ENCODE measurements around the gene ZNF710. TPM values are rescaled to one million over a fixed set of nuclear protein-coding genes. Genes with fewer than 3 reads are reported as not detected.

Gene ZNF710
- total and polyA plus RNA-seq, 2 of the 4 experiments (the other 2 are of a cell fraction) = 7.6 to 8.2 TPM

DNA sequence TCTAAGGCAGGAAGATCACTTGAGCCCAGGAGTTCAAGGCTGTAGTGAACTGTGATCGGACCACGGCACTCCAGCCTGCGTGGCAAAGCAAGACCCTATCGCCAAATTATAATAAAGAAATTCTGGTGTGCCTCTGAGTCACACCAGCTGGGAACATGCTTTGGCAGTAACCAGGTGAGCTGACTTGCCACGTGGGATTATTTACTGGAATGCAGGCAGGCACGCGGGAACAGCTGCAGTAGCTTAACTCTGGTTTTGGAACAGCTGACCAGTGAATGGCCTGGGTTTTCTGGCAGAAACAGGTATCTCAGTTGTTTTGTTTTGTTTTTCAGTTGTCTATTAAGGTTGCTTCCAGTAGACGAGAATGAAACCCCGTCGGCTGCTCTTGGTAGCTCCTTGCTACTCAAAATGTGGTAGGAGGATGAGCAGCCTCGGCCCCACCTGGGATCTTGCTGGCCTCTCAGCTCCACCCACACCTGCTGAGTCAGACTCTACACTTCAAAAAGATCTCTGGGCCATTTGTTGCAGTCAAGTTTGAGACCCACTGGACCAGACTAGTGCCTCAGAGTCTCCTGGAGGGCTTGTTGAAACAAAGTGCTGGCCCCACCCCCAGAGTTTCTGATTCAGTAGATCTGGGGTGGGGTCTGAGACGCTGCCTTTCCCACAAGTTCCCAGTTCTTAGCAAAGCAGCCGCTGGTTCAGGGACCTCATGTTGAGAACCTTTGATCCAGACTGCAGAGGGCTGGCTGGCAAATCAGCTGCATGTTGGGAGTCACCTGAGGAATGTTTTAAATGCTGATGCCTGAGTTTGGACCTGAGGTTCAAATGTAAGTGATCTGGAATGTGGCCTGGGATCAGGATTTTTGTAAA, 74.5 kb downstream of the ZNF710 start:
- Histone ChIP-seq H3K23ac (ENCODE audit: low read depth, low read length) (no peak overlapping the region), H2BK15ac (ENCODE audit: low read depth, low read length) (no peak overlapping the region), H3K14ac (replicated peaks; ENCODE audit: low read depth, low read length) (no peak overlapping the region), H4K91ac (ENCODE audit: insufficient read depth, low read depth, low read length) (no peak overlapping the region), H3K27ac (ENCODE audit: insufficient read depth, low read length) (no peak overlapping the region), H3K79me1 (ENCODE audit: low read depth in 1 of 2, low read length in 2 of 2) (peaks cover 3 to 16% of the 10 kb centered on the region in 2 experiments; a peak in 3 of 4 replicates), H2AFZ (replicated peaks; ENCODE audit: low read length, poor library complexity) (no peak overlapping the region), H4K20me1 (ENCODE audit: insufficient read depth, low read length) (no peaks in the 10 kb centered on the region), H2BK120ac (ENCODE audit: low read depth, low read length) (no peak overlapping the region), H2BK20ac (ENCODE audit: low read depth, low read length) (no peak overlapping the region), H3K9ac (ENCODE audit: low read depth, low read length) (no peak overlapping the region), H3K9me3 (ENCODE audit: control insufficient read depth, insufficient read depth, low read length) (no peaks in the 10 kb centered on the region), H3K4me3 (ENCODE audit: insufficient read depth, low read depth, low read length) (no peak overlapping the region), H4K8ac (ENCODE audit: low read depth in 2 of 2, low read length in 2 of 2) (no peak overlapping the region), H3K4me2 (ENCODE audit: low read depth, low read length) (no peak overlapping the region), H2BK5ac (ENCODE audit: low read depth, low read length, poor library complexity, severe bottlenecking) (no peak overlapping the region), H3K27me3 (ENCODE audit: control insufficient read depth, insufficient read depth, low read length) (no peaks in the 10 kb centered on the region), H3K4me1 (ENCODE audit: control insufficient read depth, insufficient read depth, low read length) (no peaks in the 10 kb centered on the region), H3K56ac (ENCODE audit: extremely low read depth, insufficient read depth, low read length) (no peak overlapping the region), H3K36me3 (ENCODE audit: control insufficient read depth, insufficient read depth, low read length) (peaks cover 43% of the 10 kb centered on the region), H2AK5ac (ENCODE audit: low read depth, low read length) (no peak overlapping the region), H3K9me1 (ENCODE audit: insufficient read depth, low read length) (no peaks in the 10 kb centered on the region), H2AK9ac (replicated peaks; ENCODE audit: low read depth, low read length, poor library complexity) (no peak overlapping the region), H3K4ac (ENCODE audit: low read depth, low read length) (no peak overlapping the region), H4K5ac (ENCODE audit: low read depth, low read length) (no peak overlapping the region), H3K18ac (ENCODE audit: low read depth, low read length) (no peak overlapping the region)
- CTCF ChIA-PET = no interaction called here
- TF ChIP-seq, protein P1, sequence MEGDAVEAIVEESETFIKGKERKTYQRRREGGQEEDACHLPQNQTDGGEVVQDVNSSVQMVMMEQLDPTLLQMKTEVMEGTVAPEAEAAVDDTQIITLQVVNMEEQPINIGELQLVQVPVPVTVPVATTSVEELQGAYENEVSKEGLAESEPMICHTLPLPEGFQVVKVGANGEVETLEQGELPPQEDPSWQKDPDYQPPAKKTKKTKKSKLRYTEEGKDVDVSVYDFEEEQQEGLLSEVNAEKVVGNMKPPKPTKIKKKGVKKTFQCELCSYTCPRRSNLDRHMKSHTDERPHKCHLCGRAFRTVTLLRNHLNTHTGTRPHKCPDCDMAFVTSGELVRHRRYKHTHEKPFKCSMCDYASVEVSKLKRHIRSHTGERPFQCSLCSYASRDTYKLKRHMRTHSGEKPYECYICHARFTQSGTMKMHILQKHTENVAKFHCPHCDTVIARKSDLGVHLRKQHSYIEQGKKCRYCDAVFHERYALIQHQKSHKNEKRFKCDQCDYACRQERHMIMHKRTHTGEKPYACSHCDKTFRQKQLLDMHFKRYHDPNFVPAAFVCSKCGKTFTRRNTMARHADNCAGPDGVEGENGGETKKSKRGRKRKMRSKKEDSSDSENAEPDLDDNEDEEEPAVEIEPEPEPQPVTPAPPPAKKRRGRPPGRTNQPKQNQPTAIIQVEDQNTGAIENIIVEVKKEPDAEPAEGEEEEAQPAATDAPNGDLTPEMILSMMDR (conservative IDR thresholded peaks at IDR 0.05; ENCODE audit: low read depth, low read length) = no peak
- TF ChIP-seq, protein P2, sequence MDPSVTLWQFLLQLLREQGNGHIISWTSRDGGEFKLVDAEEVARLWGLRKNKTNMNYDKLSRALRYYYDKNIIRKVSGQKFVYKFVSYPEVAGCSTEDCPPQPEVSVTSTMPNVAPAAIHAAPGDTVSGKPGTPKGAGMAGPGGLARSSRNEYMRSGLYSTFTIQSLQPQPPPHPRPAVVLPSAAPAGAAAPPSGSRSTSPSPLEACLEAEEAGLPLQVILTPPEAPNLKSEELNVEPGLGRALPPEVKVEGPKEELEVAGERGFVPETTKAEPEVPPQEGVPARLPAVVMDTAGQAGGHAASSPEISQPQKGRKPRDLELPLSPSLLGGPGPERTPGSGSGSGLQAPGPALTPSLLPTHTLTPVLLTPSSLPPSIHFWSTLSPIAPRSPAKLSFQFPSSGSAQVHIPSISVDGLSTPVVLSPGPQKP (IDR thresholded peaks at IDR 0.05; ENCODE audit: borderline replicate concordance, low read depth, low read length) = no peak
- TF ChIP-seq RFX5 (IDR thresholded peaks at IDR 0.05; ENCODE audit: low read depth, low read length) = no peak
- TF ChIP-seq CEBPB (IDR thresholded peaks at IDR 0.05; ENCODE audit: low read depth, low read length) = no peak
- DNase-seq (no peak), ATAC-seq (ENCODE audit: low read depth) (no peak)
- dilution Hi-C loops (cut with HindIII; ENCODE audit: low sequenced_read_pairs, unreplicated experiment) = no loop called here
- POLR2A ChIA-PET (ENCODE audit: unreplicated experiment) = no interaction called here
- no TSS peak for BruUV-seq (replicated peaks)
- intact Hi-C loops (cut with micrococcal nuclease) = no loop called here
- in situ Hi-C loops (cut with MboI; ENCODE audit: low sequenced_read_pairs) = loop anchor here (10.0 kb wide), 1 partner anchor 321 kb away; the partner anchor contains the start of gene MESP1
- 72% methylated on average over 7 of the region's 13 CpGs; no CpG with 5 or more reads in 1 of the 2 experiments for WGBS, 2 experiments (ENCODE audit: extremely low coverage in 2 of 2, insufficient read length in 1 of 2)
